Measurements from ENCODE around the gene PSME2.
A peak's percentile ranks its signal among the peaks of the same experiment; 100 is the strongest.
"Not testable (repeated sequence)": the region's sequence is repeated elsewhere in the genome, so short reads cannot be mapped to it uniquely, and the experiment has no call there.

PSME2 gene

GRCh38 chr14:24110060-24110459, 36.4 kb downstream of the PSME2 start:
- no peak for DNase-seq

DNA sequence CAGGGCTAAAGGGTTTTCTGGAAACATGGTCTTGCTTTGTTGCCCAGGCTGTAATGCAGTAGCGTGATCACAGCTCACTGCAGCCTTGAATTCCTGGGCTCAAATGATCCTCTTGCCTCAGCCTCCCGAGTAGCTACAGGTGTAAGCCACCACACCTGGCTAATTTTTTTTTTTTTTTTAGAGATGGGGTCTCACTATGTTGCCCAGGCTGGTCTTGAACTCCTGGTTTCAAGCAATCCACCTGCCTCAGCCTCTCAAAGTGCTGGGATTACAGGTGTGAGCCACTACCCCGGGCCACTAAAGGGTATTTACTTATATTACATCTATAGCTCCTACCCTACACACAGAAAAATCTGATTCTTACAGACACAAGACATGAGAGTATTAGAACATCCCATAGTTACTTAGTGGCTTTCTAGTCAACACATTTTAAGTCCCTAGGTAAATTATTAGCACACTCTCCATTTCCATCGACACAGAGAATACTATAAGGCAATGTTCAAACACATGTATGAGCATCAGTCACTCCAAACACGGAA, 38.0 kb downstream of the PSME2 start:
- no peak for DNase-seq

DNA sequence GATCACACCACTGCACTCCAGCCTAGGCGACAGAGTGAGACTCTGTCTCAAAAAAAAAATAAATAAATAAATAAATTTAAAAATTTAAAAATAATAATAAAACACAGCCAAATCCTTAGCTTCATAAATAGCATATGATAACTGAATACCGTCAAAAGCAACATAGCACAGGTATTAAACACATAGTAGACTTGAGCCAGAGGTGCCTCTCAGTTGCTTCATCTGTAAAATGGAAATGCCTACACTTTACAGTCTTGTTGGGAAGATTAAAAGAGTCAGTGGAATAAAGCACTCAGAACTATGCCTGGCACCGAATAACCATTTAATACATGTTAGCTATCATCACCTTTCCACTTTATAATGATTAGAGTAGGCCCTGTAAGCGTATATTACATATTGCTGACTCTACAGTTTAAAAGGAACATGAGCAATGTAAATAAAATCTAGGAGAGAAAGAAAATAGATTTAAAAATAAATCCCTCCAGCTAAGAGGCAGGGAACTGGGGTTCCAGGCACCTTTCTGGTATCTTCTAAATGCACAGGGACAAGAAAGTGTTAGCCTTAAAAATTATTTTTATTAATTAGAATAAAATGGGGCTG, 39.6 kb downstream of the PSME2 start:
- DNase-seq, result no peak

DNA sequence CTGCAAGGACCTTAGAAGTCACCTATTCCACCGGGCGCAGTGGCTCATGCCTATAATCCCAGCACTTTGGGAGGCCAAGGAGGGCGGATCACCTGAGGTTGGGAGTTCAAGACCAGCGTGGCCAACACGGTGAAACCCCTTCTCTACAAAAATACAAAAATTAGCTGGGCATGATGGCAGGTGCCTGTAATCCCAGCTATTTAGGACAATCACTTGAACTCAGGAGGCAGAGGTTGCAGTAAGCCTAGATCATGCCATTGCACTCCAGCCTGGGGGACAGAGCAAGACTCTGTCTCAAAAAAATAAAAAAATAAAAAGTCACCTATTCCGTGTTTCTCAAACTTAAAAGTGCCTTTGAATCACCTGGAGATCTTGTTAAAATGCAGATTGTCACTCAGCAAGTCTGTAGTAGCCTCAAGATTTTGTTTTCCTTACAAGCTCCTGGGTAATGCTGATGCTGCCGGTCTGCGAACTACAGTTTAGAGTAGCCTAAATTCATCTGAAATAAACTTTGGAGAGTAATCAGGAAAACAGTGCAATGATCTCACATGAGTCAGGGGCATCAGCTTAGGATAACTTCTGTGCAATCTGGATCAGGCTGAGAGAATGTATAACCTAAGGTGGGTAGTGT, 40.7 kb downstream of the PSME2 start:
- not testable (repeated sequence) for DNase-seq

DNA sequence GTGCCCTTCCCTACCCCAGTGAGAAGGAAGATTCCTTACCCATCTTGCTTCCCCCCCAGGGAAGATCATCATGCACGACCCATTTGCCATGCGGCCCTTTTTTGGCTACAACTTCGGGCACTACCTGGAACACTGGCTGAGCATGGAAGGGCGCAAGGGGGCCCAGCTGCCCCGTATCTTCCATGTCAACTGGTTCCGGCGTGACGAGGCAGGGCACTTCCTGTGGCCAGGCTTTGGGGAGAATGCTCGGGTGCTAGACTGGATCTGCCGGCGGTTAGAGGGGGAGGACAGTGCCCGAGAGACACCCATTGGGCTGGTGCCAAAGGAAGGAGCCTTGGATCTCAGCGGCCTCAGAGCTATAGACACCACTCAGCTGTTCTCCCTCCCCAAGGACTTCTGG, 43.0 kb downstream of the PSME2 start:
- DNase-seq, result no peak

GRCh38 chr14:24102357-24103048, 43.9 kb downstream of the PSME2 start:
- DNase-seq, result no peak

GRCh38 chr14:24100982-24101494, 45.4 kb downstream of the PSME2 start:
- DNase-seq, result no peak

DNA sequence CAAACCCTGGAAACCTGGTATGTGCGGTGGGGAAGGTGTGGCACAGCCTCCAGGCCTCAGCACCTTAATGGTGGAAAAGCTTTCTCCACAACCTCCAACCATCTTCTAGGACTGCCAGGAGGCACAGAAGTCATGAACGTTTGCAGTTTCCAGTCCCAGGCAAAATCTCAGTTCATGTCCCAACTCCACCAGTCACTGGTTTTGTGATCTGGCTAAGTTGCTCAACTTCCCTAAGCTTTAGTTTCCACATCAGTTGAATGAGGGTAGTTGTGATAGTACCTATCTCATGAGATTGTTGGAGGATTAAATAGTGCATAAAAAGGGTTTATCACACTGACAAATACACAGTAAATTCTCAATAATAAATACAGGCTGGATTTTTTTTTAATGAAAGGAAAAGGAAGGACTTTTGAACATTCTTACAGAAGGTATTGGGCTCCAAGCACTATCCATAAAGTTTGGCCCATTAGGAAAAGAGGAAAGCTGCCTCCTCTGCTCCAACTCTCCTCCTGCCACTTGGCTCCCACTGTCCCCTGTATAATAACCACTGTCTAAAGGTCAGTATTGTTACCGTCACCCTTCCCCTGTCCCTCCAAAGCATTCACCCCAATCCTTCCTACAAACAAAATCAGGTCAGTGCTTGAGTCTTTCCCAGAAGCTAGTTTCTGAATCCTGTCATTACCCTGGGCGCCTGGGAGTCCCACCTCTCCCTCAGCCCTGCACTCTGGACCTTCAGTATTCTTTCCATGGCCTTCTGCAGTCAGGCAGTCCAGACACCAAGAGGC, 46.0 kb downstream of the PSME2 start:
- no peak for DNase-seq

DNA sequence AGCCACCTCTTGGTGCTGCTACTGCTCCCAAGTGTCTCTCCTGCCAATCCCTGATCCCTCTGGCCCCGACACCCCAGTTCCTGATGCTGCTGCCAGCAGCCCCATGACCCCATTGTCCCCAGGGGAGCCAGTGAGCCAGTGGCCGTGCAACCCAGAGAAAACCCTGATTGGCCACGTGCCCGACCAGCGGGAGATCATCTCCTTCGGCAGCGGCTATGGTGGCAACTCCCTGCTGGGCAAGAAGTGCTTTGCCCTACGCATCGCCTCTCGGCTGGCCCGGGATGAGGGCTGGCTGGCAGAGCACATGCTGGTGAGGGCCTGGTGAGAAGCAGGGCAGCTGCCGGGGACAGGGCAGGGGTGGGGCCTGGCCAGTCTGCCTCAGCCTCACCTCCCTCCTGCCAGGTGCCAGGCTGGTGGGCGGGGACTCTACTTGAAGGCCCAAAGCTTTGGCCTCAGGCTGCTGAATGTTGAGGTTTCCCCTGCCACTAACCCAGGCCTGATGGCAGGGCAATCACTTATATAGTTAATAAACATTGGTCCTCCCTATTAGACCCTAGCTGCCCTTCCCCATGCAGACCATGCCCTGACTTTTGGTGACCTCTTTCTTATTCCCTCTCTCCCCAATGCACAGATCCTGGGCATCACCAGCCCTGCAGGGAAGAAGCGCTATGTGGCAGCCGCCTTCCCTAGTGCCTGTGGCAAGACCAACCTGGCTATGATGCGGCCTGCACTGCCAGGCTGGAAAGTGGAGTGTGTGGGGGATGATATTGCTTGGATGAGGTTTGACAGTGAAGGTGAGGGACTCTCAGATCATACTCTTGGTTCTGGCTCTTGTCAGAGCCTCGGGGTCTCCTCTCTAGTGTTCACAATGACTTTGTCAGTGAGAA, 47.2 kb downstream of the PSME2 start:
- no peak for DNase-seq

DNA sequence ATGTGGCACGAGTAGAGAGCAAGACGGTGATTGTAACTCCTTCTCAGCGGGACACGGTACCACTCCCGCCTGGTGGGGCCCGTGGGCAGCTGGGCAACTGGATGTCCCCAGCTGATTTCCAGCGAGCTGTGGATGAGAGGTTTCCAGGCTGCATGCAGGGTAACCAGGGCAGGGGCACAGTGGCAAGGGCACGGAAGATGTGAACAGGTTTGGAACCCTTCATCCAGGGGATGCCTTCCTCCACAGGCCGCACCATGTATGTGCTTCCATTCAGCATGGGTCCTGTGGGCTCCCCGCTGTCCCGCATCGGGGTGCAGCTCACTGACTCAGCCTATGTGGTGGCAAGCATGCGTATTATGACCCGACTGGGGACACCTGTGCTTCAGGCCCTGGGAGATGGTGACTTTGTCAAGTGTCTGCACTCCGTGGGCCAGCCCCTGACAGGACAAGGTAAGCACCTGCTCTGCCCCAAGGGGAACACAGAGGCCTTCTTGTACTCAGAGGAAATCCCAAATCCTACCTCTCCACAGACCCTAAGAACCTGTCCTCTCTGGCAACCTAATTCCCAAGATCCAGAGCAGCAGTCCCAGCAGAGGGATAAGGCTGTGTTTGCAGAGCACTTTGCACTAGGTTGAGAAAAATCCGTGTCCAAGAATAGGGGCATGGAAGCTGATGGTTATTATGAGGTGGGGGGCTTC, 48.0 kb downstream of the PSME2 start:
- no peak for DNase-seq

DNA sequence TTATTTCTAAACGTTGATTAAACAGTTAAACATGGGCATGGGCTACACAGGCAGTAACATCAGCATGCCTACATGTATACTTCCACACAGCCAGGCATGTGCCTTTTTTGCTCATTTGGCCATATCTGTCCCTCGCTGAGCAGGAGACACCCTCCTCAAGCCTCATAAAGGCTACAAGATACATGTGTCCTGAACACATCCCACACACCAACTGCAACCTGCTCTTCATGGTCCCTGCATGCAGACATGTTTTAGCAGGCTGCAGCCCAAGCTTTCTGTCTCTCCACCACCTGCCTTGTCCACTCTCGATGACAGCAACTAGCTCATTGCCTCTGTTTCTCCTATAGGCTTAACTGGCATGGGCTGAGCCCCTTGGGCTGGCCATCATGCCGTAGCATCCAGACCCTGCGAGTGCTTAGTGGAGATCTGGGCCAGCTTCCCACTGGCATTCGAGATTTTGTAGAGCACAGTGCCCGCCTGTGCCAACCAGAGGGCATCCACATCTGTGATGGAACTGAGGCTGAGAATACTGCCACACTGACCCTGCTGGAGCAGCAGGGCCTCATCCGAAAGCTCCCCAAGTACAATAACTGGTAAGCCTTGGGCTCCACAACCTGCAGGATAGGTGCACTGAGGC, 49.7 kb downstream of the PSME2 start:
- no peak for DNase-seq

- DNase-seq, result no peak
These were observed 50.9 kb downstream of the PSME2 start for GRCh38 chr14:24095271-24096068.

DNA sequence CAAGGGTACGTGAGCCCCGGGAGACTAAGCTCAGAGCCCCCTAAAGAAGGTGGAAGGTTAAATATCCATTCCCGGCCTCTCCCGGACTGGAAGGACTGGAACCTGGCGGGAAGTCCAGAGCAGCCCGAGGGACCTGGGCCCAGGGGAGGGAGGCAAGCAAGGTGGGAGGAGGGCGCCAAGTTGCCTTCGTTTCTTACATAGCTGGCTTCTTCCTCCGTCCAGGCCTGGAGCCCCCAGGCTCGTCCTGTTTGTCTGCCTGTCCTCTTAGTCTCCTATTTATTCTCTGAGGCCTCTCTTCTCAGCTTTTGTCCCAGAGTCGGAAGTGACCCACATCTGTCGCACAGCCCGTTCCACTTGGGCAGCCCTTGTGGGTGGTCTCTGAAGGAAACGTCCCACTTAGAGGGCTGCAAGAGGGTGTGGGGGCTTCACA, 51.6 kb downstream of the PSME2 start:
- no peak for DNase-seq

- peak; percentile 89 for DNase-seq
These were observed 52.2 kb downstream of the PSME2 start, which contains the start of gene PCK2 for GRCh38 chr14:24093901-24094840. Gene PCK2, plus strand, starts transcription at chr14:24094311. Its CDS starts 95 bp downstream, at chr14:24094406.

Data from left hindlimb (tissue), 1 donor.